Mesenchymal stem cell (in vitro differentiated cells and primary cell): ENCODE results near the gene UNC93B1.

Source experiments
- DNase-seq: peaks from one replicate; pipeline ENCODE4 v3.0.0-alpha.2; 2013
- H2AFZ ChIP-seq: one replicate; pipeline ENCODE4 v1.6.1; 2013; ENCODE audit warnings: low read depth, mild to moderate bottlenecking, control low read depth, inconsistent platforms, low read length, moderate library complexity
- H2AK5ac ChIP-seq: 2 replicates; pipeline ENCODE4 v1.6.1; 2013; ENCODE audit warnings: low read length, moderate library complexity, mild to moderate bottlenecking, inconsistent platforms; ENCODE audit not compliant: severe bottlenecking
- H2BK120ac ChIP-seq: one replicate; pipeline ENCODE4 v1.6.1; 2013; ENCODE audit warnings: low read depth, mild to moderate bottlenecking, inconsistent platforms, low read length, moderate library complexity
- H2BK12ac ChIP-seq, 2 experiments: one replicate each; pipeline ENCODE4 v1.6.1; 2013; ENCODE audit warnings: inconsistent platforms in 2 of 2, low read length in 2 of 2, mild to moderate bottlenecking in 2 of 2, moderate library complexity in 2 of 2, control low read depth in 1 of 2
- H2BK15ac ChIP-seq: one replicate; pipeline ENCODE4 v1.6.1; 2013; ENCODE audit warnings: mild to moderate bottlenecking, low read depth, inconsistent platforms; ENCODE audit not compliant: poor library complexity, severe bottlenecking
- H2BK5ac ChIP-seq: 2 replicates; pipeline ENCODE4 v1.6.1; 2013; ENCODE audit warnings: low read depth, mild to moderate bottlenecking, low read length, control low read depth, inconsistent platforms; ENCODE audit not compliant: poor library complexity, severe bottlenecking
- H3K14ac ChIP-seq, 2 experiments: one replicate each; pipeline ENCODE4 v1.6.1; 2013; ENCODE audit warnings: inconsistent platforms in 2 of 2, low read length in 2 of 2, control low read depth in 1 of 2, mild to moderate bottlenecking in 1 of 2, moderate library complexity in 1 of 2
- H3K18ac ChIP-seq, 2 experiments: one replicate each; pipeline ENCODE4 v1.6.1; 2013; ENCODE audit warnings: inconsistent platforms in 2 of 2, low read length in 2 of 2, control low read depth in 1 of 2, low read depth in 1 of 2, mild to moderate bottlenecking in 1 of 2
- H3K23ac ChIP-seq, 2 experiments: one replicate each; pipeline ENCODE4 v1.6.1; 2013; ENCODE audit warnings: inconsistent platforms in 2 of 2, low read length in 2 of 2, mild to moderate bottlenecking in 2 of 2, moderate library complexity in 2 of 2, control low read depth in 1 of 2
- H3K27ac ChIP-seq: 2 replicates; pipeline ENCODE4 v1.5.1; 2013; ENCODE audit warnings: mild to moderate bottlenecking, moderate library complexity, low read length, control low read depth, inconsistent platforms; ENCODE audit not compliant: poor library complexity, severe bottlenecking
- H3K27me3 ChIP-seq, 2 experiments: 2 replicates each; pipeline versions ENCODE4 v1.6.1 to v1.7.0; 2013; ENCODE audit warnings: low read length in 2 of 2, mild to moderate bottlenecking in 2 of 2, moderate library complexity in 2 of 2, control low read depth in 1 of 2, inconsistent platforms in 1 of 2; ENCODE audit not compliant: control insufficient read depth in 1 of 2, insufficient read depth in 1 of 2
- H3K36me3 ChIP-seq, 2 experiments: 2 replicates each; pipeline versions ENCODE4 v1.6.1 to v1.7.0; 2013; ENCODE audit warnings: low read length in 2 of 2, control low read depth in 1 of 2, inconsistent platforms in 1 of 2, low read depth in 1 of 2, mild to moderate bottlenecking in 1 of 2; ENCODE audit not compliant: insufficient read depth in 2 of 2, control insufficient read depth in 1 of 2
- H3K4ac ChIP-seq, 2 experiments: one replicate each; pipeline ENCODE4 v1.6.1; 2013; ENCODE audit warnings: inconsistent platforms in 2 of 2, low read length in 2 of 2, mild to moderate bottlenecking in 2 of 2, moderate library complexity in 2 of 2, control low read depth in 1 of 2, low read depth in 1 of 2
- H3K4me1 ChIP-seq: 2 replicates; pipeline ENCODE4 v1.6.1; 2013; ENCODE audit warnings: low read depth, low read length, control low read depth; ENCODE audit not compliant: control insufficient read depth, insufficient read depth
- H3K4me2 ChIP-seq: 2 replicates; pipeline ENCODE4 v1.6.1; 2013; ENCODE audit warnings: low read length, mild to moderate bottlenecking, inconsistent platforms; ENCODE audit not compliant: poor library complexity, severe bottlenecking
- H3K4me3 ChIP-seq, 2 experiments: 2 replicates each; pipeline versions ENCODE4 v1.5.1 to v1.7.0; 2013; ENCODE audit warnings: low read length in 2 of 2, mild to moderate bottlenecking in 2 of 2, control low read depth in 1 of 2, low read depth in 1 of 2; ENCODE audit not compliant: insufficient read depth in 1 of 2
- H3K79me1 ChIP-seq: replicated peaks from 2 replicates; pipeline ENCODE4 v1.6.1; 2013; ENCODE audit warnings: mild to moderate bottlenecking, control low read depth, low read length, inconsistent platforms; ENCODE audit not compliant: poor library complexity, severe bottlenecking
- H3K9ac ChIP-seq: 2 replicates; pipeline ENCODE4 v1.7.0; 2013; ENCODE audit warnings: mild to moderate bottlenecking, low read length, moderate library complexity
- H3K9me3 ChIP-seq: 2 replicates; pipeline ENCODE4 v1.7.0; 2013; ENCODE audit warnings: mild to moderate bottlenecking, low read length; ENCODE audit not compliant: control insufficient read depth
- H4K8ac ChIP-seq: one replicate; pipeline ENCODE4 v1.6.1; 2013; ENCODE audit warnings: inconsistent platforms, mild to moderate bottlenecking, low read length, moderate library complexity
- H4K91ac ChIP-seq: one replicate; pipeline ENCODE4 v1.6.1; 2013; ENCODE audit warnings: mild to moderate bottlenecking, low read length, inconsistent platforms
- WGBS: methylation state at CpG from one replicate; pipeline ENCODE4 v1.1.7; 2013; ENCODE audit warnings: mixed read lengths; 5-methylcytosine and 5-hydroxymethylcytosine counted together

UNC93B1 gene

GRCh38 chr11:68031144-68031464, 27.2 kb upstream of the UNC93B1 start:
- Histone ChIP-seq H3K4me2 (peak overlapping the region; percentile 46), H2BK15ac (peak overlapping the region; percentile 4), H3K27ac (peak overlapping the region; percentile 7), H3K23ac (peak overlapping the region in 1 of 2 experiments; percentile 91), H3K14ac (peak overlapping the region in 1 of 2 experiments; percentile 56), H4K91ac (no peak overlapping the region), H3K27me3 (no peaks in the 10 kb centered on the region), H2AK5ac (peak overlapping the region; percentile 5), H3K36me3 (peaks cover 34 to 40% of the 10 kb centered on the region in 2 experiments), H3K4ac (peak overlapping the region; percentile 36 to 93), H4K8ac (peak overlapping the region; percentile 97), H3K18ac (peak overlapping the region in 1 of 2 experiments; percentile 43), H2BK120ac (no peak overlapping the region), H2BK5ac (peak overlapping the region; percentile 71), H3K9ac (peak overlapping the region; percentile 92), H3K9me3 (no peaks in the 10 kb centered on the region), H2BK12ac (no peak overlapping the region), H3K4me1 (peaks cover 49% of the 10 kb centered on the region), H3K79me1 (peaks cover 24% of the 10 kb centered on the region), H3K4me3 (peak overlapping the region; percentile 86 to 92), H2AFZ (peak overlapping the region; percentile 75)
- 39% methylated on average over 10 of the region's 10 CpGs for WGBS
- DNase-seq: peak; percentile 26

DNA sequence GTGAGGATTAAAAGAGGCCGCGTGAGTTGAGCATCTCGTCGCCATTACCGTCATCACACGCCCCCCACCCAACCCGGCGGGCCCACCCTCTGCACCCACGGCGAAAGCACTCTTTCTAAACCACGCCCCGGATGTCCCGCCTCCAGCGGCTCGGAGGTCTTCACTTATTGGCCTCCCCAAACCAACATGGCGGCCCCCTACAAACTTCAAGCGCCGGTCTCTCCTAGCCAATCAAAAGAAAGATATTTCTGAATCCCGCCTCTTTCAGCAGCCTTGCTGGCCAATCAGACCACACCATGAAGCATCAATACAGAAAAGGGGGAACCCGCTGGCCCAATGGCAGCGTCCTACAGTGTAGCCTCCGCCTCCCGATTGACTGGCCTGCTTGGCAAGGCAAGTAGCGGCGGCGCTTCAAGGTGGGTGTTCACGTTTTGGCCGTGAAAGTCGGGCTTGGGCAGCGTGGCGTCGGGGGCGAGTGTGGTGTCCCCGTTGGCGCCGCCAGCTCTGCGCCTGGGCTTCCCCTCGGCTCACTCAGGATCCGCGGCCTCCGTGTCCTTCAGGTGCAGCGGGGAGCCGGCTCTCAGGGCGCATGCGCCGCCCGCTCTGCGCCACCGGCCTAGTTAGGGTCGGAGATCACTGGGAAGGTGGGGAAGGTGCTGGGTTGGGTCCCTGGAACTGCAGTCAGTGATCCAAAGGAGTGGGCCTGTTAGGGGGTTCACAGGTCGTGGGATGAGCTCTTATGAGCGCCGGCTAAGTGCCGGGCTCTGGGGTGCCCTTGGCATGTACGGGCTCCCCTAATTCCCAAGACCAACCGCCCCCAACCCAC, 26.6 kb upstream of the UNC93B1 start, which contains the start of gene NDUFS8:
NDUFS8 (plus strand) TSS at position 364 of the 826 bp plus-strand sequence. CDS start 1,471 bp downstream, outside the sequence.
- Histone ChIP-seq H4K91ac (peak within 1 kb of the TSS; percentile 95), H4K8ac (peak within 1 kb of the TSS; percentile 97), H3K9ac (peak within 1 kb of the TSS; percentile 92), H2AFZ (peak within 1 kb of the TSS; percentile 75), H3K14ac (peak within 1 kb of the TSS in 1 of 2 experiments; percentile 91), H2BK120ac (no peak within 1 kb of the TSS), H3K27ac (peak within 1 kb of the TSS; percentile 35), H3K9me3 (no peaks in the 10 kb centered on the region), H3K4ac (peak within 1 kb of the TSS; percentile 36 to 93), H3K4me1 (peaks cover 52% of the 10 kb centered on the region), H2BK12ac (peak within 1 kb of the TSS in 1 of 2 experiments; percentile 42), H3K36me3 (peaks cover 36 to 38% of the 10 kb centered on the region in 2 experiments), H3K18ac (peak within 1 kb of the TSS; percentile 87 to 93), H3K4me3 (peak within 1 kb of the TSS; percentile 86 to 92), H3K79me1 (peaks cover 22% of the 10 kb centered on the region), H3K27me3 (no peaks in the 10 kb centered on the region), H3K23ac (peak within 1 kb of the TSS in 1 of 2 experiments; percentile 91), H3K4me2 (peak within 1 kb of the TSS; percentile 62), H2BK5ac (peak within 1 kb of the TSS; percentile 71), H2AK5ac (peak within 1 kb of the TSS; percentile 24), H2BK15ac (peak within 1 kb of the TSS; percentile 78)
- DNase-seq: peak; percentile 99
- WGBS: 3% methylated on average over 51 of the region's 56 CpGs

DNA sequence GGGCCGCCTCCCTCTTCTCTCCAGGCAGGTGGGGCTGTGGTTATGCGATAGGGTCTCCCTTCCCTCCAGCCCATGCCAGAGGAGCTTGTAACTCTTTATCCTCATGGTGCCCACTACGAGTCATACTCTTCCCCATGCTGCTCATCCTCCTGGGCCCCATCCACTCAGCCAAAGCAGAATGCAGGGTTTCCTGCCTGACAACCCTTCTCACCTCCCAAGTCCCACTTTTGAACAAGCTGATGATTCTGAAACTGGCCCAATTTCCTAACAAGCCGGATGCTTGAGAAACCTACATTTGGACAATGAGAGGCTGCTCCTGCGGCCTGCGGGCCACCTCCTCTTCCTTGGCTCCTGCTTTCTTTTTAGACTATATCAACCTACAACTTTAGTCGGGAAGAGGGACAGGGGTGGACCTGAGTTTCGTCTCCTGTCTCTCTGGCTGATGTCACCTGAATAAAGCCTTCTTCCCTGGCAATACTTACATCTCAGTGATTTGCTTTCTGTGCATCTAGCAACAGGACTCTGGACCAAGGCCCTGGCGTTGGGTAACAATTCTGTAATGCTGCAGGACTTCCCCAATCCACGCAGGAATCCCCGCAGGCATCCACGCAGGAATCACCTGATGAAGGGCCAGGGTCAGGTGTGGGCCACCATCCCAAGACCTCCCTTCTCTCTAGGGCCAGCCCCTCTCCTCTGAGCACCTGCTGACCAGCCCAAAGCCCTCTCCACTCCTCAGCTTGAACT, 25.1 kb upstream of the UNC93B1 start:
- H3K27me3 ChIP-seq: no peaks in the 10 kb centered on the region
- DNase-seq: peak; percentile 56
- H3K14ac ChIP-seq: no peak overlapping the region
- H3K4me1 ChIP-seq: peaks cover 52% of the 10 kb centered on the region
- H3K36me3 ChIP-seq: peaks cover 32 to 41% of the 10 kb centered on the region in 2 experiments
- H2BK12ac ChIP-seq: peak overlapping the region in 1 of 2 experiments; percentile 29
- H3K9me3 ChIP-seq: no peaks in the 10 kb centered on the region
- H2BK5ac ChIP-seq: no peak overlapping the region
- H3K4me2 ChIP-seq: no peak overlapping the region
- peaks cover 20% of the 10 kb centered on the region for H3K79me1 ChIP-seq
- H3K18ac ChIP-seq: peak overlapping the region in 1 of 2 experiments; percentile 29
- 94% methylated on average over 12 of the region's 12 CpGs for WGBS
- H2BK120ac ChIP-seq: no peak overlapping the region
- no peak overlapping the region for H4K91ac ChIP-seq
- peak overlapping the region in 1 of 2 experiments; percentile 86 for H3K4me3 ChIP-seq
- no peak overlapping the region for H3K23ac ChIP-seq
- peak overlapping the region; percentile 24 for H2AK5ac ChIP-seq
- H2BK15ac ChIP-seq: peak overlapping the region; percentile 66
- H3K27ac ChIP-seq: peak overlapping the region; percentile 75
- peak overlapping the region; percentile 92 for H3K9ac ChIP-seq
- peak overlapping the region; percentile 69 for H4K8ac ChIP-seq
- H2AFZ ChIP-seq: no peak overlapping the region
- H3K4ac ChIP-seq: peak overlapping the region in 1 of 2 experiments; percentile 38
